Limb (tissue), 2 donors: ENCODE results near the gene FBLIM1.
A peak's percentile ranks its signal among the peaks of the same experiment; 100 is the strongest.
"Not testable (repeated sequence)": the region's sequence is repeated elsewhere in the genome, so short reads cannot be mapped to it uniquely, and the experiment has no call there.

Source experiments
- DNase-seq, 2 donors: peaks; one replicate each; pipeline ENCODE4 v3.0.0-alpha.2; 2016; ENCODE audit errors: extremely low spot score in 2 of 2

FBLIM1 gene

DNA sequence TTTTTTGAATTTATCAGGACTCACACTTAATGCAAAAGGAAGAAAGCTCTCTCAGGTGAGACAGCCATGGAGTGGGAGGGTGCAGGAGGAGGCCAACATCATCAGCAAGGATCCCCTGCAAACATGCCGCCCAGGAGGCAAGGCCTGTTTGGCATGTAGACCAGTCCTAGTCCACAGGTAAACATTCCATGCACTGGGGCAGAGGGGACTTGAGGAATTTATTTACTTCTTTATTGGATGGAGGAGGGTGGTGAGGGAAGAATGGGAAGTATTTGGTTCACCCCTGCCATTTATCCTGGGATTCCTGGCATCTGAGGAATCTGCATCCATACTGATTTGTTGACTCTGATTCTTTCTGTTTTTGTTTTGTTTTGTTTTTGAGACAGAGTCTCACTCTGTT, 50.4 kb downstream of the FBLIM1 start:
- DNase-seq = no peak

DNA sequence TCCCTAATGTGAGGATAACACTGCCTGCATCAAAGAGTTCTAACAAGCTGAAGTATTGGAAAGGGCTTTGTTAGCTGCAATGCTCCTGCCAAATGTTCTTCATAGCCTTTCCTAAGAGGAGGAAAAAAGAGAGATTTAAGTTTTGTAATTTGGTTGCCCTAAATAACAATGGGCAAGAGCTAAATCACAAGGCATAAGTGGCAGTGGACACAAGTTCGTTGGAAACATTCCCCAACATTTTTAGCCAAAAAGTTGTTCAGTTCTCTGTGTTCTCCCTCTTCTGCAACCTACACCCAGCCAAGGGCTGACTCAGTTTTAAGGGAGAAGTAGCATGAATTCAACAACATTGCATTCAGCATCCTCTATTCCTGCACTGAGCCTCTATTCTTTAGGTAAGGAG, 51.5 kb downstream of the FBLIM1 start:
- DNase-seq = no peak

DNA sequence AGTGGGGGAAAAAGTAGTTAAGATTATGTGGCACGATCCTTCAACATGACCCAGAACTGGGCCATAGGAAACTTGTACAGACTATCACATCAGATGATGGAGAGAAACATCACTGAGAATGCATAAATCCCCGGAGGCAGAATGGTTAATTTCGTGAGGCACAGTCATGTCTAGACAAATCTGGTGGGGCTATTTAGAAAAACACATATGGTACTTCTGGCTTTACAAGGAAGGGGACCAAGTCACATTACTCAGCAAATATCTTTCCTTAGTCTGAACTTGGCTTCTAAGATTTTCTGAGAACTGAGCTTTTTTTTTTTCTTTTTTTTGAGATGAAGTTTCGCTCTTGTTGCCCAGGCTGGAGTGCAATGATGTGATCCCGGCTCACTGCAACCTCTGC, 58.1 kb downstream of the FBLIM1 start:
- no peak for DNase-seq

DNA sequence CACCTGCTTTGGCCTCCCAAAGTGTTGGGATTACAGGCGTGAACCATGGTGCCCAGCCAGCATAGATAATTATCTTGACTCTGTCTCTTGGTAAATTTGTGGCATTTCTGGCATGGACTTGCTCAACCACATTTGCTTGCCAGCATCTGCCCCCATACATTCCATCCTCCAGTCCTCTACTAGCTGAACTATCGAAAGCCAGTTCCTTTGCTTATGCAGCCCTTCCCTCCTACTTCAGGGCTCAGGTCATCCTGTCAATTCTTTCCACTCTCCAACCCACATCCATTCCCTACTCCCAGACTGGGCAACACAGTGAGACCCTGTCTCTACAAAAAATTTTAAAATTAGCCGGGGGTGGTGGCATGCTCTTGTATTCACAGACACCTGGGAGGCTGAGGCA, 61.9 kb downstream of the FBLIM1 start:
- no peak for DNase-seq

DNA sequence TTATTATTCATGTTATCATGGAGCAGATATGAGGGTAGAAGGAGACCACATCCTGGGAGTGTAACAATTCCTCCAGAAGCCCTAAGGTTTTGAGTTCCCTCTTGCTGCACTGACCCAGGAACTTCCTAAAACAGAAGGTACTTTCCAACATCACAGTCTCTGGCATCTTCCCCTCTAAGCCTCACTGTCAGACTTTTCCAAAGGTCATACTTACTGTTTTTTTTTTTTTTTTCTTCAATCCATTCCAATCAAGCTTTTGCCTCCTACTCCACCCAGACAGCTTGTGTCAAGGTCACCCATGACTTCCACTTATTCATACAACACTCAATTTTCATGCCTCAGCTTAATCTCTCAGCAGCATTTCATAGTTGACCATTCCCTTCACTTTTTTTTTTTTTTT, 67.2 kb downstream of the FBLIM1 start:
- DNase-seq = no peak

DNA sequence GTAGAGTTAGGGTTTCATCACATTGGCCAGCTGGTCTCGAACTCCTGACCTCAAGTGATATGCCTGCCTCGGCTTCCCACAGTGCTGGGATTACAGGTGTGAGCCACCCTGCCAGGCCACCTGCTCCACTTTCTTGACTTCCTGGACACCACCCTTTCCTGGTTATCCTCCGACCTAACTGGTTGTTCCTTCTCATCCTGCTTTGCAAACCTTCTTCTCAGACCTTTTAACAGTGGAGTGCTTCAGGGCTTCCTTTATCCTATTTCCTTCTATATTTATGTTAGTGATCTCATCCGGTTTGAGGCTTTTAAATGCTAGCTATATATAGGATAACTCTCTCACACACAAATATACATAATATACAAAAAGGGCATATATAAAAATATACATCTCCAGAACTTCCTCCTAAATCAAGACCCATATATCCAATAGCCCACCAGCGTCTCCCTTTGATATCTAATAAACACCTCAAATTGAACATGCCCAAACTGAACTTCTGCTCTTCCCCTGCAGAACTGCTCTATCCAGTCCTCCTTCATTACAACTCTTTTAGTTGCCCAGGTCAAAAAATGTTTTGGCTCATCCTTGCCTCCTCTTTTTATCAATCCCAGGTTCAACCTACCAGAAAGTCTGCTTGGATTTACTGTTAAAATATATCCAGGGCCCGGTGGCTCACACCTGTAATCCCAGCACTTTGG, 68.4 kb downstream of the FBLIM1 start:
- no peak for DNase-seq

DNA sequence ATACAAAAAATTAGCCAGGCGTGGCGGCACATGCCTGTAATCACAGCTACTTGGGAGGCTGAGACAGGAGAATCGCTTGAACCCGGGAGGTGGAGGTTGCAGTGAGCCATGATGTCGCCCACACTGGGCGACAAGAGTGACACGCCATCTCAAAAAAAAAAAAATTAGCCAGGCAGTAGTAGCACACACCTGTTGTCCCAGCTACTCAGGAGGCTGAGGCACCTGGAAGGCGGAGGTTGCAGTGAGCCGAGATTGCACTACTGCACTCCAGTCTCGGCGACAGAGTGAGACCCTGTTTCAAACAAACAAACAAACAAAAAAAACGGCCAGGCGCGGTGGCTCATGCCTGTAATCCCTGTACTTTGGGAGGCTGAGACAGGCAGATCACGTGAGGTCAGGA, 69.0 kb downstream of the FBLIM1 start:
- DNase-seq = not testable (repeated sequence)

DNA sequence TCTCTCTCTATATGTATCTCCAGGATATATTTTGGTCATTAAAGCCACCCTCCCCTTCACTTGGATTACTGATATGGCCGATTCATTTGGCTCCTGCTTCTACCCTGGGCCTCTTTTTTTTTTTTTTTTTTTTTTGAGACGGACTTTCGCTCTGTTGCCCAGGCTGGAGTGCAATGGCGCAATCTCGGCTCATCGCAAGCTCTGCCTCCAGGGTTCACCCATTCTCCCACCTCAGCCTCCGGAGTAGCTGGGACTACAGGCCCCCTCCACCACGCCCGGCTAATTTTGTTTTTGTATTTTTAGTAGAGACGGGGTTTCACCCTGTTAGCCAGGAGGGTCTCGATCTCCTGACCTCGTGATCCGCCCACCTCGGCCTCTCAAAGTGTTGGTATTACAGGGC, 70.3 kb downstream of the FBLIM1 start:
- not testable (repeated sequence) for DNase-seq

DNA sequence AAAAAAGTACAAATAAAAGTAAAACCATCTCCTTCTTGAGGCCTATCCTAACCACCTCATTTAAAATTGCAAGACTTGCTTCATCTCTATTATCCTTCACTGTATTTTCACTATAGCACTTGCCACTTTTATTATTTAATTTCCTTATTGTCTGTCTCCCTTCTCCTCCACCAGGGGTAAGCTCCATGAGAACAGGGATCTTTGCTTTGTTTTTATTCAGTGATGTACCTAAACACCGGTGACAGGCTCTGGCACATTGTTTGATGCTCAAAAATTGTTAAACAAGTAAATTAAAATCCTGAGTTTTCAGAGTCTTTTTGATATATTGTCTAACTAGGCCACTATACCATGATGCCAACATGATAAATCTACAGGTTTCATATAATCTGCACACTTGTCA, 71.7 kb downstream of the FBLIM1 start:
- no peak for DNase-seq

DNA sequence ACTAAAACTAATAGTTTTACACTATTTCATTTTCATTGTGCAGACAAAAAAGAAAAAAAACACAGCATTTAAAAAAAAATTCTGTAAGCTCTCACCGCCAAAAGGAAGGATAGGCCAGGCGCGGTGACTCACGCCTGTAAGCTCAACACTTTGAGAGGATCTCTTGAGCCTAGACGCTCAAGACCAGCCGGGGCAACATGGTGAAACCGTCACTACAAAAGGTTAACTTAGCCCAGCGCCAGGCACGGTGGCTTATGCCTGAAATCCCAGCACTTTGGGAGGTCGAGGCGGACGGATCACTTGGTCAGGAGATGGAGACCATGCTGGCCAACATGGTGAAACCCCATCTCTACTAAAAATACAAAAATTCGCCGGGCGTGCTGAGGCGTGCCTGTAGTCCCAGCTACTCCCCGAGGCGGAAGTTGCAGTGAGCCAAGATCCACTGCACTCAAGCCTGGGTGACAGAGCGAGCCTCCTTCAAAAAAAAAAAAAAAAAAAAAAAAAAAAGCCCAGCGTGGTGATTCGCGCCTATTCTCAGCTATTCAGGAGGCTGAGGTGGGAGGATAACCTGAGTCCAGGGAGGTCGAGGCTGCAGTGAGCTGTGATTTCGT, 74.6 kb downstream of the FBLIM1 start:
- DNase-seq = no peak

DNA sequence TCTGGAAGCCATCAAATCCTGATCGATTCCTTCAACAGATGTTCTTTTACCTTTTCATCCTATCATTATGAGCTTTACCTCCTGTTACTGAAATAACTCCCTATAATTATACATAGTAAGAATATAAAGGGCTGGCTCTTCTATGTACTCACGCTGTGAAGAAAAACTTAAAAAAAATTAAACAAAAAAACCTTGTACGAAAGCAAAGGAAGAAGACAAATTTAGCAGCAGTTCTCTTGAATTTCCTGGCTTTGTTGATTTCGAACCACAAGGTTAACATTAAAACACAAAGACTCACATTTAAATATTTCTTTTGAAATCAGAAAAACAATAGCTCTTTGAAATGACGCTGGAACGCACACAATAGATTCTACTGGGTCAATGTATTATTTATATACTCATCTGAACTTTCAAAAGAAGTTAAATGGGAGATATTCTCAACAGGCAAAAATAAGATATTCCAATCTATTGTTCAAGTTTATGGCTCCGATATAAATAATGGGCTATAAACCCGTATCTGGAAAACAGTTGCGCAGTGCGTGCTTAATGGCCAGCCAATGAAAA, 75.3 kb downstream of the FBLIM1 start:
- DNase-seq = peak in 1 of 2 donors; percentile 92

DNA sequence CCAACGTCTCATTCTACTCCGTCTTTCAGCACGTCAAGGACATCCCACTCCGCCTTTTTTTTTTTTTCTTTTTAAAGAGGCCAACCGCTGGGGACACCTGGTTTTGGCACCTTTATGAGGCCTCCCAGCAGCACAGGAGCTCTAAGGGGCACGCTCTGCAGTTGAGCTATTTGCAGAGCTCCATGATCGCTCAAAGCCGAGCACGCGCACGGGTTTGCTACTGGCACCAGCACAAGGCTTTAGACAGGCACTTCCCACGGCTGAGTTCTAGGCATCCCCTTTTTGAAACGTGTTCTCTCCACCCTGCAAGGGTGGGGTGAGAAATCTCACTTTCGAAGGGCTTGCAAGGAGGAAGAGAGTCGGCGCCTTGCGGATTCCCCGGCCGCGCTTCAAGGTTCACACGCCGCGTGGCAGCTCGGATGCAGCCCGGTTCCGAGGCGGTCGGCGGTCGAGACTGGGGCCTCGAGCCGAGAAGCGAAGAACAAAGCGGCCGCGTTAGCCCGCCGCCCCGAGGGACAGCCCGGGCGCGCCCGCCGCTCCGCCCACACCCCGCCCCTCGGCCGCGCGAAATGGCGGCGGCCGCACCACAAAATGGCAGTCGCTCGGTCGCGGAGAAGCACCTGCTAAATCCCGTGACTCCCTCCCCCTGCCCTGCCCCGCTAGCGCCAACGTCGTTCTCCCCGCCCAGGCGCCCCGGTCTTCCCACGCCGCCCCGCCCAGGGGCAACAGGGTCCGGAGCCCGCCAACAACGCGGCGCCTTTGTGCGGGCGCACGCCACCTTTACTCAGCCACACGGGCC, 76.0 kb downstream of the FBLIM1 start:
- DNase-seq = peak; percentile 88 to 94

DNA sequence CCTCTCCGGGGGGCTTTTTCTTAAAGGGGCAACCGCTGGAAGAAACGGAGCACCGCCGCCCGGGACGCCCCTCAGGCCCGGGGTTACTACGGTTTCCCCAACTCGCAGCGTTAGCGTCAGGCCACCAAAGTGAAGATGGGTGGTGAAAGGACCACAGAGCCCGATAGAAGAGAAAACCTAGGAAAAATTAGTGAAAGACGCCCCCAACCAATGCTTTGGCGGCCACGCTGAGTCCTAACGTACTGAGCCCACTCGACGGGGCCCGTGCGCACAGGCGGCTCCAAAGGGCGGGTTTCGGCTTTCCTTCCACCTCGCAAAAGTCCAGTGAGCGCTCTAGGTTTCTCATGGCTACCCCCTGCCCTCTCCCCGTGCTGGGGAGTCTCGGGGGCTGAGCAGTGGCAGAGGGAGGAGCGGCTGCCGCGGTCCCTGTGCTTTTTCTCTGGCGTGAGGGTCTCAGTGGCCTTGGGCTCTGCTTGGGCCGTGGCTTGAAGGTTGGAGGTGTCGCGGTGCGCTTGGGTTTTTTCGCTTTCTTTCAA, 76.7 kb downstream of the FBLIM1 start:
- no peak for DNase-seq

DNA sequence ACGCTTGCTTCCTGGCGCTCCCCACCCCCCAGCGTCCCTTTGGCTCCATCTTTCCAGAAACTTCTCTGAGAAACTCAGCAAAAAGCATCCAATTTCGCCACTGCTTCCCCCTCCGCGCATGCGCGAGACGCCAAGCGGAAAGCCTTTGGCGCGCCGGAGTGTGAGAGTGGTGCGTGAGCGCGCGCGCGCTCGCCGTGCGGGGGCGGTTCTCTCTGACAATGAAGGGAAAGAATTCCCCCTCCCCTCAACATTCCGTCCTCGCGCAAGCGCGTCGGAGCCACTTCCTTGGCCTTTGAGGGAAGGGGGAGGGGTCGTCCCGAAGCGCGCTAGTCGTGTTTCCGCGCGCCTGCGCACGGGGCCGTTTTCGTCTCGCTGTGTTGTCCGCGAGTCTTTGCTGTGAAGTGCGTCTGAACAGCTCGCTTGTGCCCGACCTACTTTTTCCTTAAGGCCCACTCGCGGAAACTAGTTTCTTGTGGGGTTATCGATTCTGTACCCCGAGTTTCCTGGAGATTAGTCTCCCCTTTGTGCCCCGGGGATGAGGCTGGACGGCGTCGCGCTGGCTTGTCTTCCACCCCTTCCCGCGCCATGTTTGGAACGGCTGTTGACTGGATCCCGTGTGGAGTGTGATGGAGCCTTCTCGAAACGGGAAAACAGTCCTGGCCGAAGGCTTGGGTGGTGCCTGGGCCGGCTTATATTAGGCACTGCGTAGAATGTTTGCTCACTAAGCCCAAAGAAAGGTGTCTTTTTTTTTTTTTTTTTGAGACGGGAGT, 77.3 kb downstream of the FBLIM1 start:
- peak; percentile 99 to 100 for DNase-seq
